HG02610 (cell line): ENCODE results near the gene SPINK8.
"Not testable (repeated sequence)": the region's sequence is repeated elsewhere in the genome, so short reads cannot be mapped to it uniquely, and the experiment has no call there.

Source experiments
- ATAC-seq: cut with Tn5 transposase; IDR thresholded peaks from one replicate; pipeline ENCODE4 v1.9.1; 2021; ENCODE audit warnings: mild to moderate bottlenecking, moderate library complexity; ENCODE audit not compliant: unreplicated experiment

The SPINK8 gene

GRCh38 chr3:48280881-48281280 is 52.6 kb downstream of the SPINK8 start:
- ATAC-seq, result no peak

GRCh38 chr3:48278884-48279559 is 54.4 kb downstream of the SPINK8 start:
- ATAC-seq, result no peak

- no peak for ATAC-seq
These were observed 56.4 kb downstream of the SPINK8 start for GRCh38 chr3:48276911-48277641.

- ATAC-seq, result no peak
These were observed 58.0 kb downstream of the SPINK8 start for GRCh38 chr3:48275287-48276027.

GRCh38 chr3:48274452-48274851 is 59.0 kb downstream of the SPINK8 start:
- ATAC-seq, result no peak

GRCh38 chr3:48273594-48274211 is 59.8 kb downstream of the SPINK8 start:
- no peak for ATAC-seq

- no peak for ATAC-seq
These were observed 61.5 kb downstream of the SPINK8 start for GRCh38 chr3:48271763-48272498.

- not testable (repeated sequence) for ATAC-seq
These were observed 62.2 kb downstream of the SPINK8 start for GRCh38 chr3:48271223-48271622.

- no peak for ATAC-seq
These were observed 63.2 kb downstream of the SPINK8 start for GRCh38 chr3:48270306-48270705.

- no peak for ATAC-seq
These were observed 63.9 kb downstream of the SPINK8 start for GRCh38 chr3:48269592-48269991.

- no peak for ATAC-seq
These were observed 64.4 kb downstream of the SPINK8 start for GRCh38 chr3:48268936-48269561.

GRCh38 chr3:48268381-48268935 is 65.0 kb downstream of the SPINK8 start:
- ATAC-seq, result no peak

GRCh38 chr3:48267782-48268181 is 65.7 kb downstream of the SPINK8 start:
- no peak for ATAC-seq

GRCh38 chr3:48258530-48258929 is 74.9 kb downstream of the SPINK8 start:
- ATAC-seq, result no peak
